Measurements from ENCODE around the gene ZNF646.
"Not testable (repeated sequence)": the region's sequence is repeated elsewhere in the genome, so short reads cannot be mapped to it uniquely, and the experiment has no call there.

ZNF646 gene

GRCh38 chr16:31084584-31085302 lies 10.5 kb downstream of the ZNF646 start:
- no peak for DNase-seq (ENCODE audit: low spot score)

DNA sequence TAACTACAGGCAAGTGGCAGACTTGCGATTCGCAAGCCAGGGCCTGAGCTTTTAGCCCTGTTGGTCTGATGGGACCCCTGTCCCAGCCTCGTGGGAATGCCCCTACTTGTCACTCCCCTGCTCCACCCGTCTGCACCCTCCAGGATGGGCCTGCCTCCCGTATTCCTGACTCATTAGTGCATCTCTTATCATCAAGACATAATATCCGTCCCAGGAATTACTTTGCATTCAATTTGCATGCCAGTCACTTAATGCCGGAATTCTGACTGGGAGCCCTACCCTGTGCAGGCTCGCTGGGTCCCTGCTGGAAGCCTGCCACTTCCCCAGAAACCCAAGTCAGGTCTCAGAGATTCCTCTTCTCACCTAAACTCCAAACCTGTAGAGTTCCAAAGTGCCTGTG lies 11.2 kb downstream of the ZNF646 start:
- DNase-seq (ENCODE audit: low spot score), result no peak

DNA sequence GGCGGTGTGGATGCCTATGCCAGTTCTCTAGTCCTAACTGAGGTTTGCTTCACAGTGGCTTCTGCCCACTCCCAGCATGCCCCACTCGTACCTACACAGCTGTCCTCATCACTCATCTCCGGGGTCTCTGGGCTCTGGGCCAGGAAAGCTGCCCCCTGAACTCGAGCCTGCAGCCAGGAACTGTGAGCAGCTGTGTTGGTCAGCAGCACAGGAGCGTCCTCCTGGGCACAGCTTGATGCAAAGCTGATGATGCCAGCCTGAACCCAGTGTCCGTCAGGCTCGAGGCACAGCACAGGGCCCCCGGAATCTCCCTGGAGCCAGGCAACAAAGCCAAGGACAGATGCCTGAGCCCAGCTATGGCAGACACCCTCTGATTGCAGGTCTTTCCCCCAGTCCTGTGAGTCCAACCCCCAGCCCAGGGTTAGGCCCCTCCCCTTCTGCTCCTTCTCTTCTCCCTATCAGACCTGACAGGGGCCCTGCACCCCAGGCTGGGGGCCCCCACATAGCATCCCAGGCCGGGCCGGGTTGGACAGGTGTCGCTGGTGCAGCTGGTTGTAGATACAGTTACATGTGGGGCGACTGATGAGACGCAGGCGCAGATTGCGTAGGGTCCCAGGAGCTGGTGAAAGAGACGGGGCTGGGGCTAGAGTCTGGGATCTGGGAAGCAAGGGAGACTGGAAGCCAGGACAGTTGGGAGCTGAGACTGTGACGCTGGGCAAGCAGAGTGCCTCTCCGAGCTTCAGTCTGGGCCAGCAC lies 11.8 kb downstream of the ZNF646 start:
- DNase-seq (ENCODE audit: low spot score), result no peak

DNA sequence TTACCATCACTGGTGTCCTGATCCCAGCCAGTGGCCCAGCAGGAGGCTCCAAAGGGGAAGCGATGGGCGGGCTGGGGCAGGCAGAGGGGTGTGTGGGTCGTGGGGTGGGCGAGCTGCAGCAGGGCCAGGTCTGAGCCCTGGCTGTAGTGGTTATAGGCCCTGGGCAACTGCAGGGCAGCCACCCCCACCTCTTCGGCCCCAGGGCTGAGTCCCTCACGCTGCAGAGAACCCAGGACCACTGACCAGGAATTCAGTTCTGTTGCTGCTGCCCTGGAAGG lies 12.3 kb downstream of the ZNF646 start:
- no peak for DNase-seq (ENCODE audit: low spot score)

- no peak for DNase-seq (ENCODE audit: low spot score)
These were observed 13.3 kb downstream of the ZNF646 start for GRCh38 chr16:31087481-31087880.

DNA sequence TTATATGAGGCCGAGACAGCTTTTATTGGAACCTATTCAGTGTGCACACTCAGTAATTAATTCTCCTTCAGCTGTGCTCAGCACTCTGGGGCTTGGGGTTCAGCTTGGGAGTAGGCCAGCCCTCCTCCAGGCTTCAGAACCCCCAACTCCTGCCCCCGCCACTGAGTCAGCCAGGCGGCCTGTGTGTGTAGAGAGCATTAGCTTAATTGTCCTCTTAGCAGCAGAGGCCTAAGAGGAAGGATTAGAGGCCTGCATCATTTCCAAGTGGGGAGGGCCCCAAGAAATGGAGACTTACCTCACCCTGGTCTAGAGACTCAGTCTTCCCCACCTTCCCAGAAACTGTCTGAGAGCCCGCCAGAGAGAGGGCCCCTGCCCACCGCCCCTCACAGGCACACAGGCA lies 13.7 kb downstream of the ZNF646 start:
- DNase-seq (ENCODE audit: low spot score), result no peak

- no peak for DNase-seq (ENCODE audit: low spot score)
These were observed 14.4 kb downstream of the ZNF646 start, which contains the start of gene PRSS53 for GRCh38 chr16:31088459-31089183. Gene PRSS53 (minus strand): TSS chr16:31088943. CDS start chr16:31088809, 134 bp downstream.

GRCh38 chr16:31089199-31089598 lies 15.0 kb downstream of the ZNF646 start:
- DNase-seq (ENCODE audit: low spot score), result no peak

DNA sequence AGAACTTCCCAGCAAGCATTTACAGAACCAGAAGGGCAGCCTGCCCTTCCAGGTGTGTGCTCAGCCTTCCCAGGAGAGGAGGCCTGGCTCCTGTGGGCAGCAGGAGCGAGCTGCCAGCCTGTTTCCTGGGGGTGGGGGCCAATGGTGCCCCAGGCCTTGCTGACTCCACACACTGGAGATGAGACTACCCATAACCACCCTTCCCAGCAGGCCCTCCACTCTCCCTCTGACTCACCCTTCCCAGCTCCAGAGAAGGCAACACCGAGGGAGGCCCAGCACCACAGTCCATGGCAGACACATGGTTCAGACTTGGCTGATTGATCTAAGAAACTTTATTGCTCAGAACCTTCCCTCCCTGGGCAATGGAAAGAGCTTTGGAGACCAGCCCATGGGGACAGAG lies 16.3 kb downstream of the ZNF646 start:
- DNase-seq (ENCODE audit: low spot score), result peak; percentile 47

GRCh38 chr16:31092330-31092729 lies 18.1 kb downstream of the ZNF646 start:
- DNase-seq (ENCODE audit: low spot score), result no peak

- DNase-seq (ENCODE audit: low spot score), result peak; percentile 56
These were observed 19.0 kb downstream of the ZNF646 start for GRCh38 chr16:31093132-31093703.

DNA sequence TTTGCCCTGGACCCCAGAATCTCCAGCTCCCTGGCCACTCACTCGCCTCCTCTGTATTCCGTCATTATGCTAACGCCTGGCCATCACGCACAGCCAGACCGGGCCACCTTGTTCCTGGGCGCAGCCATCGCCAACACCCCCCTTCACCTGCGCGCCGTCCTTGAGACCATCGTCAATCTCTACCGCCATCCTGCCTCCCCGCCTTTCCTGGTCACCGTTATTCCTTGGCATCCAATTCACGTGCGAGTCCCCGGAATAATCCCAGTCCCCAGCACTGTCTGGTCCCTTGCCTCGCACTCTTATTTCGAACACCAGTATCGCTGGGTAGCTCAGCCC lies 19.8 kb downstream of the ZNF646 start:
- no peak for DNase-seq (ENCODE audit: low spot score)

GRCh38 chr16:31094424-31095120 lies 20.4 kb downstream of the ZNF646 start, which contains the start of gene VKORC1:
Gene VKORC1 (minus strand): TSS chr16:31094797. CDS start chr16:31094729, 68 bp downstream.
- peak; percentile 96 for DNase-seq (ENCODE audit: low spot score)

- no peak for DNase-seq (ENCODE audit: low spot score)
These were observed 25.8 kb downstream of the ZNF646 start for GRCh38 chr16:31099860-31100638.

DNA sequence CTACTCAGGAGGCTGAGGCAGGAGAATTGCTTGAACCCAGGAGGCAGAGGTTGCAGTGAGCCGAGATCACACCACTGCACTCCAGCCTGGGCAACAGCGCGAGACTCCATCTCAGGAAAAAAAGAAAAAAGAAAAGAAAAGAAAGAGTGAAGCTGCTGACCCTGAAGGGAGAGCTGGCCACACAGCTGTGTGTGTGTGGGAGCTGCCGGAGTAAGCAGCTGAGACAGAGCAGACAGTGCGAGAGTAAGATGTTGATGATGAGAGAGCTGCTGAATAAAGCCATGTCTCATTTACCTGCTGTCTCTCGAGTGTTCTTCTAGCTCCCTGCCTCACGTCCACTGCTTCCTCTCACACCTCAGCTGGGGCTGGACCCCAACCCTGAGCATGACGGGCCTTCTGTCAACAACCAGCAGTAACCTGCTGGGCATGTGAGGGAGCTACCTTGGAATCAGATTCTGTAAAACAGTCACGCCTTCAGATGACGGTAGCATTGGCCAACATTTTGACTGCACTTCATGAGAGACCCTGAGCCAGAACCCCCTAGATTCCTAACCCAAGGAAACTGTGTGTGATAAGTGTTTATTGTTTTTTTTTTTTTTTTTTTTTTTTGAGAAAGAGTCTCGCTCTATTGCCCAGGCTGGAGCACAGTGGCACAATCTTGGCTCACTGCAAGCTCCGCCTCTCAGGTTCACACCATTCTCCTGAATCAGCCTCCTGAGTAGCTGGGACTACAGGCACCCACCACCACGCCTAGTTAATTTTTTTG lies 26.8 kb downstream of the ZNF646 start:
- not testable (repeated sequence) for DNase-seq (ENCODE audit: low spot score)

DNA sequence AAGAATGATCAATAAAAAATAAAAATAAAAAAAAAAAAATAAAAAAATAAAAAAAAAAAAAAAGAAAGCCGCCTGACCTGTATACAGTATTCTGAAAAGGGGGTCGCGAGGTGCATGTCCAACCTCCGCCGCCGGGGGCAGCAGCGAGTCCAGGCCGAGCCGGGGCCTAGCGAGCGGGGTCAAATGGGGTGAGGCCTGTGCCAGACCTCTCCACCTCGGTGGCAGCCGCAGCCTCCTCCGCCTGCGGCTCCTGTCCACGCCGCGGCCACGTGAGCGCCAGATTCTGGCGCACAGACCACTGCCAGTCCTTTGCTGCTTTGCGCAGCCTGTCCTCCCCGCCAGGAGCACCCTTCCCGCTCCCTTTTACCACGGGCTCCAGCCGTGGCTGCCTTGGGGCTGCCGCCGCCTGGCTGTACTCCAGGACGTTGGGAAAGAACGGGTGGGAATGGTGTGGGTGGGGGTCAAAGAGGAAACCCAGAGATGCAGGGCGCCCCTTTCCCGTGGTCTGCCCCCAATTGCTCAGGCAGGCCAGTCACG lies 31.5 kb downstream of the ZNF646 start:
- peak; percentile 92 for DNase-seq (ENCODE audit: low spot score)

DNA sequence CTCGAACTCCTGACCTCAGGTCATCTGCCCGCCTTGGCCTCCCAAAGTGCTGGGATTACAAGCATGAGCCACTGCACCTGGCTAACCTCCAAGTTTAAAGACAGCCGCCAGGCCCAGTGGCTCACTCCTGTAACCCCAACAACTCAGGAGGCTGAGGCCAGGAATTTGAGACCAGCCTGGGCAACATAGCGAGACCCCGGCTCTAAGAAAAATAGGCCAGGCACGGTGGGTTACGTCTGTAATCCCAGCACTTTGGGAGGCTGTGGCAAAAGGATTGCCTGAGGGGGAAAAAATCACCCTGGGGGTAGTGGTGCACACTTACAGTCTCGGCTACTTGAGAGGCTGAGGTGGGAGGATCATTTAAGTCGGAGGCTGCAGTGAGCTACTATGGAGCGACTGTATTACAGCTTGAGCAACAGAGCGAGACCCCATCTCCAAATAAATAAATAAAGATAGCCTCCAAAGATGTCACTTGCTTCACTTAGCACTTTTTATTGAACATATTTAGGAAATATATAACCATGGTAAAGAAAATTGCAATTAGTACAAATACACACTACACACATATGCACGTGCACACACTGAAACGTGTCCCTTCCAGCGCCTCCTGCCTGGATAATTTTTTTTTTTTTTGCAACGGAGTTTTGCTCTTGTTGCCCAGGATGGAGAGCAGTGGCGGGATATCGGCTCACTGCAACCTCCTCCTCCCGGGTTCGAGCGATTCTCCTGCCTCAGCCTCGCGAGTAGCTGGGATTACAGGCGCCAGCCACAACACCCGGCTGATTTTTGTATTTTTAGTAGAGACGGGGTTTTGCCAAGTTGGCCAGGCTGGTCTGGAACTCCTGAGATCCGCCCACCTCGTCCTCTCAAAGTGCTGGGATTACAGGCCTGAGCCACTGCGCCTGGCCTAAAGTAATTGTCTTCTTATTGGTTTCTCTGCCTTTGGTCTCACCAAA lies 32.6 kb downstream of the ZNF646 start:
- DNase-seq (ENCODE audit: low spot score), result no peak

GRCh38 chr16:31107465-31107867 lies 33.2 kb downstream of the ZNF646 start:
- DNase-seq (ENCODE audit: low spot score), result no peak

Data from AG20443 (cell line).